Measurements from ENCODE around the gene TEAD1. TPM values are rescaled to one million over a fixed set of nuclear protein-coding genes. Genes with fewer than 3 reads are reported as not detected.

Gene TEAD1
- total and polyA plus RNA-seq, 9 of the 15 experiments (the other 6 are each of a cell fraction or from before 2014, with no cell fraction given) = 1.7 to 17.7 (median 10.8) TPM

GRCh38 chr11:12938590-12939247, 264.5 kb downstream of the TEAD1 start (continued):
- TF ChIP-seq CTCF (IDR thresholded peaks at IDR 0.05 in 2 of 3, conservative IDR thresholded peaks at IDR 0.05 in 1 of 3; ENCODE audit: insufficient read depth in 2 of 3, low read depth in 1 of 3, low read length in 3 of 3) = no peak
- no peak for TF ChIP-seq RAD51 (IDR thresholded peaks at IDR 0.05; ENCODE audit: borderline replicate concordance, low read depth)

DNA sequence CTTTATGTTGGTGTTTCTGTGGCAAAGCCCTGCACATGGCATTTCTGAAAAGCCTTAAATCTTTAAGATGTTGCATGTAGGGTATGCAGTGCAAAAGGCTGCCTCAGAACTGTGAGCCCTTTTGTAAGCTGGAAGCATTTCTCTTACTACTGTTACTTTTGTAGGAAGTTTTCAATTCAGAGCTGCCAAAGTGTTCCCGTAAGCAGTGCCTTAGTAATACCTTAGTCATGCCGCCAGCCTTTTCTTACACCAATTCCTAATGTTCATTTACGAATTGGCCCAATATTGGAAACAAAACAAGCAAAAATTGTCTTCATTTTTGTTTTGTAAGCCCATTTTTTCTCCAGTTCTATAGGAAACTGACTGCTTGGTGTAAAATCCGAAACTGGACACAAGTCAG, 267.4 kb downstream of the TEAD1 start:
- H3K9me1 ChIP-seq (ENCODE audit: control insufficient read depth, insufficient read depth, low read length) = no peaks in the 10 kb centered on the region
- POLR2A ChIA-PET = interaction anchor here (0.5 kb wide), 1 partner anchor 243 kb away, joined by 5 read pairs; no protein-coding TSS in a partner anchor
- no peaks in the 10 kb centered on the region for H3K27me3 ChIP-seq (ENCODE audit: control insufficient read depth in 2 of 2, insufficient read depth in 2 of 2, low read length in 2 of 2)
- no peak for TF ChIP-seq TGIF2 (CRISPR knock-in tag; IDR thresholded peaks at IDR 0.05)
- TF ChIP-seq TOE1 (IDR thresholded peaks at IDR 0.05; ENCODE audit: borderline replicate concordance) = no peak
- TF ChIP-seq TOE1 (CRISPR knock-in tag; IDR thresholded peaks at IDR 0.05; ENCODE audit: borderline replicate concordance, low read depth) = no peak
- no peak for TF ChIP-seq HNRNPLL (IDR thresholded peaks at IDR 0.05; ENCODE audit: low read depth, low read length, poor library complexity, severe bottlenecking)
- TF ChIP-seq CREB5 (CRISPR knock-in tag; IDR thresholded peaks at IDR 0.05) = no peak
- TF ChIP-seq TEAD1 (CRISPR knock-in tag; IDR thresholded peaks at IDR 0.05) = no peak
- no peak for TF ChIP-seq RNF2 (IDR thresholded peaks at IDR 0.05)
- TF ChIP-seq ZFPM2 (CRISPR knock-in tag; IDR thresholded peaks at IDR 0.05) = no peak
- no peak for TF ChIP-seq SAP30 (IDR thresholded peaks at IDR 0.05; ENCODE audit: borderline replicate concordance, insufficient read depth, low read depth, low read length, poor library complexity, severe bottlenecking)
- no peak for TF ChIP-seq GATAD2B (IDR thresholded peaks at IDR 0.05; ENCODE audit: borderline replicate concordance)
- TF ChIP-seq ZNF830 (CRISPR knock-in tag; IDR thresholded peaks at IDR 0.05) = no peak
- no peak overlapping the region for H3K9ac ChIP-seq (ENCODE audit: insufficient read depth in 1 of 2, low read depth in 2 of 2, low read length in 2 of 2)
- WGBS (ENCODE audit: insufficient coverage, low coverage, missing lambda C conversion rate) = 75% methylated on average over 4 of the region's 4 CpGs
- DNase-seq (ENCODE audit: extremely low read depth in 1 of 4, low spot score in 3 of 4) = no peak
- H3K79me2 ChIP-seq (ENCODE audit: control insufficient read depth, insufficient read depth, low read length) = no peaks in the 10 kb centered on the region
- in situ Hi-C loops (cut with MboI) = no loop called here
- BruUV-seq (replicated peaks) = no TSS peak
- H3K9me3 ChIP-seq (replicated peaks; ENCODE audit: control insufficient read depth, insufficient read depth, low read depth, low read length) = no peaks in the 10 kb centered on the region
- peaks cover 28% of the 10 kb centered on the region for H3K36me3 ChIP-seq (ENCODE audit: control insufficient read depth, insufficient read depth, low read length)
- H3K4me3 ChIP-seq = no peak overlapping the region
- CTCF ChIA-PET (ENCODE audit: low intra/inter-chr PET ratio) = no interaction called here
- no peaks in the 10 kb centered on the region; a peak in 1 of 5 replicates for H3K4me1 ChIP-seq (replicated peaks in 1 of 2; ENCODE audit: control insufficient read depth in 2 of 2, insufficient read depth in 2 of 2, low read length in 2 of 2)
- H4K20me1 ChIP-seq (replicated peaks; ENCODE audit: control insufficient read depth, insufficient read depth, low read length) = no peaks in the 10 kb centered on the region
- H2AFZ ChIP-seq (ENCODE audit: low read depth, low read length) = no peak overlapping the region
- no peak overlapping the region for H3K4me2 ChIP-seq (ENCODE audit: insufficient read depth, low read length)
- no peak overlapping the region for H3K27ac ChIP-seq (ENCODE audit: extremely low read depth, low read depth, low read length)
- FAIRE-seq = no peak
- ATAC-seq = no peak
- intact Hi-C loops (cut with micrococcal nuclease) = no loop called here
